ACC112 (cell line): ENCODE data around the gene PGBD5.

ENCODE experiments used
- H2AFZ ChIP-seq: fragments of 200-600 bp; sonication (generic); one replicate; pipeline ENCODE4 v1.6.0; 2017; ENCODE audit warnings: antibody characterized with exemption, low read length; ENCODE audit not compliant: unreplicated experiment
- H3K27ac ChIP-seq: fragments of 200-600 bp; sonication (generic); 2 replicates; pipeline ENCODE4 v1.5.1; 2014; ENCODE audit warnings: low read depth, mild to moderate bottlenecking, antibody characterized with exemption, low read length, moderate library complexity
- H3K27me3 ChIP-seq: fragments of 200-600 bp; sonication (generic); 2 replicates; pipeline ENCODE4 v1.6.1; 2014; ENCODE audit warnings: mild to moderate bottlenecking, antibody characterized with exemption, low read length, moderate library complexity, mixed read lengths; ENCODE audit not compliant: insufficient read depth
- H3K36me3 ChIP-seq: fragments of 200-600 bp; sonication (generic); 2 replicates; pipeline ENCODE4 v1.6.1; 2016; ENCODE audit warnings: mild to moderate bottlenecking, antibody characterized with exemption, low read length, moderate library complexity, mixed read lengths; ENCODE audit not compliant: insufficient read depth
- H3K4me1 ChIP-seq: fragments of 200-600 bp; sonication (generic); one replicate; pipeline ENCODE4 v1.6.1; 2016; ENCODE audit warnings: low read length, mixed read lengths; ENCODE audit not compliant: insufficient read depth, unreplicated experiment, control insufficient read depth
- H3K4me3 ChIP-seq: fragments of 200-600 bp; sonication (generic); 2 replicates; pipeline ENCODE4 v1.5.1; 2014; ENCODE audit warnings: mild to moderate bottlenecking, low read depth, low read length
- H3K79me2 ChIP-seq: fragments of 200-600 bp; sonication (generic); one replicate; pipeline ENCODE4 v1.6.0; 2016; ENCODE audit warnings: low read length; ENCODE audit not compliant: control insufficient read depth, unreplicated experiment, insufficient read depth

Gene PGBD5

DNA sequence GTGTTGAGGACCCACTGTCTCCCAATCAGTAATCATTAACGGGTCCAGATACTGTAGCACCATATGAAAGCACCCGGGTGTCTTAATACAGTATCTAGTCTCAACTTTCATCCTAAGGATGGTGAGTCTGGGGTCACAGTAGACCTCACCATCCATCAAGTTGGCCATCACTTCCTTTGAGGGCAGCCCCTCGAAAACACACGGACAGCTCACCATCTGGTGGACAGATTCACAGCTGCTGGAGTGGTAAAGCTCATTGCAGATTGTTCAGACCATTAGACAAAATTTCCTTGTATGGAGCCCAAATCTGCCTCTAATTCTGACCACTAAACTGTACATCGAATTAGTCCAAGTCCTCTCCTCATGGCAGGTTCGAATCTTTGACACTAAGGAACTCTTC, 123.1 kb downstream of the PGBD5 start:
- Histone ChIP-seq H3K27me3 (no peaks in the 10 kb centered on the region), H3K79me2 (no peaks in the 10 kb centered on the region), H3K36me3 (no peaks in the 10 kb centered on the region), H3K4me1 (peaks cover 22% of the 10 kb centered on the region), H3K4me3 (no peak overlapping the region), H3K27ac (no peak overlapping the region), H2AFZ (no peak overlapping the region)

DNA sequence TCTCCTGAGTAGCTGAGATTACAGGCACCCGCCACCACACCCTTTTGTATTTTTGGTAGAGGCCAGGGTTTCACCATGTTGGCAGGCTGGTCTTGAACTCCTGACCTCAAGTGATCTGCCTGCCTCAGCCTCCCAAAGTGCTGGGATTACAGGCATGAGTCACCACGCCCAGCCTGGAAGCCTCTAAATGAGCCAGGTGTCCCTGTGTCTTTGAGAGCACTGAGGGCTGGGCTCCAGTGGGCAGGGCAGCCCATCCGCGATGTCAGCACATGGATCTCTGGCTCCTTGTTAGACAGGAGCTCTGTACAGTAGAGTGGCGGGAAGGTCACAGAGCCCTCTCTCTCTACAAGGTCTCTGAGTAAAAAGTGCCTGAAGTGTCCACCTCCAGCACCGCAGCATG, 124.3 kb downstream of the PGBD5 start:
- Histone ChIP-seq H3K36me3 (no peaks in the 10 kb centered on the region), H3K79me2 (no peaks in the 10 kb centered on the region), H2AFZ (no peak overlapping the region), H3K4me3 (no peak overlapping the region), H3K4me1 (peaks cover 13% of the 10 kb centered on the region), H3K27me3 (no peaks in the 10 kb centered on the region), H3K27ac (no peak overlapping the region)

DNA sequence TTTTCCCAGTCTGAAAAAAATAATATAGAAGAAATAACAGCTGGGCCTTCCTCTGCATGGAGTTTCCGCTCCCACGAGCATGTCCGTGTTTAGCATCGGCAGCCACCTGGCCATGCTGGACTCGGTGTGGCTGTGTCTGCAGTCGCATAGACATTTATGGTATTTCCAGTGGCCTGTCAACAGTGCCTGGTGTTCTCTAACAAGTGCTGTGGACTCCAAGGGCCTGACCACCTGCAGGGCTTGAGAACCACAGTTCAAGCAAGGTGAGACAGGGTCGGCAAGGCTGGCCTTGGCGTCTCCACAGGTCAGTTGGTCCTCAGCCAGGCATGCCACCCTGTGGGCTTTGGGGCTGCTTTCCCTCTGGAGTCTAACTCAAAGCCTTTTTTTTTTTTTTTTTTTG, 124.8 kb downstream of the PGBD5 start:
- H3K36me3 ChIP-seq = no peaks in the 10 kb centered on the region
- H3K27me3 ChIP-seq = peaks cover 1% of the 10 kb centered on the region
- peaks cover 13% of the 10 kb centered on the region for H3K4me1 ChIP-seq
- H3K79me2 ChIP-seq = no peaks in the 10 kb centered on the region
- H3K4me3 ChIP-seq = no peak overlapping the region
- no peak overlapping the region for H2AFZ ChIP-seq
- no peak overlapping the region for H3K27ac ChIP-seq

DNA sequence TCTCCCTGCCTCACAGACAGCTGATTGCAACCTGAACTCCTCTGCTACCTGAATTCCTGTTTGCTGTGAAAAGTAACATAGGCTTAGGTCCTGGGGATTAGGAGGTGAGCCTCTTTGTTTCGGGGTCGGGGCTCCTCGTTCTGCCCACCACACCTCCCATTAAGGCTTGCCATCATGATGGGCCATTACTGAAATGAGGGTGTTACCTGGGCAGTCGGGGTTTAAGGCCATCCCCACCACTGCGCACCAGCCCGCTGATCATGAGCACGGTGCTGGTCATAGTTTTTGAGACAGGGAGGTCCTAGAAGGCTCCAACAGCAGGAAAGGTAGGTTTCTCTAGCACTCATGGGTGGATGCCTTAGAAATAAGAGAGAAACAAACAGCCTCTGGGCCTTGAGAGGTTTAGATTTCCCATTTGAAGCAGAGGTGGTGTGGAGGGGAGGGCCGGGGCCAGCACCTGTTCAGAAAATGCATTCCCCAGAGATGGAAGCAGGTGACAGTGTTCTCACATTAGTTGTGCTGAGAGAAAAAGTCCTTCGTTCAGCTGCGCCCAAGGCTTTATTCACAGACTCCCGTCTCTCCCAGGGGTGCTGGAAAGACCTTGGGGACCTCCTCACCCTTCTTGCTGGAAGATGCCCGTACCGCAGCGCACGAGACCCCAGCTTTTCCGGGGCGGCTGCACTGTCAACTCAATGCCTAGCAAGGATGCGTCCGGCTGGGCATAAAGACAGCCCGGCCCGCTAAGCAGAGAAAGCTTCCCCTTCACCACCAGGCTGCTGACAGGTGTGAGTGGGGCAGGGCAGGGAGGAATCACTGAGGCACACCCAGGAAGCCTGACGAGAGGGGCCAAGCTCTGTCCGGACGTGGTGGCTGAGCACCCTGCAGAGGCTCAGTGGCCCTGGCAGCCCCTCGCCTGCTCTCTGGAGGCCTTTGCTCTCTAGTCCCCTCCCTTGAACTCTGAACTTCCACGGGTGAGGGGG, 125.5 kb downstream of the PGBD5 start:
- Histone ChIP-seq H2AFZ (no peak overlapping the region), H3K27me3 (peaks cover 8% of the 10 kb centered on the region), H3K4me3 (no peak overlapping the region), H3K27ac (no peak overlapping the region), H3K79me2 (no peaks in the 10 kb centered on the region), H3K4me1 (peaks cover 13% of the 10 kb centered on the region), H3K36me3 (no peaks in the 10 kb centered on the region)

DNA sequence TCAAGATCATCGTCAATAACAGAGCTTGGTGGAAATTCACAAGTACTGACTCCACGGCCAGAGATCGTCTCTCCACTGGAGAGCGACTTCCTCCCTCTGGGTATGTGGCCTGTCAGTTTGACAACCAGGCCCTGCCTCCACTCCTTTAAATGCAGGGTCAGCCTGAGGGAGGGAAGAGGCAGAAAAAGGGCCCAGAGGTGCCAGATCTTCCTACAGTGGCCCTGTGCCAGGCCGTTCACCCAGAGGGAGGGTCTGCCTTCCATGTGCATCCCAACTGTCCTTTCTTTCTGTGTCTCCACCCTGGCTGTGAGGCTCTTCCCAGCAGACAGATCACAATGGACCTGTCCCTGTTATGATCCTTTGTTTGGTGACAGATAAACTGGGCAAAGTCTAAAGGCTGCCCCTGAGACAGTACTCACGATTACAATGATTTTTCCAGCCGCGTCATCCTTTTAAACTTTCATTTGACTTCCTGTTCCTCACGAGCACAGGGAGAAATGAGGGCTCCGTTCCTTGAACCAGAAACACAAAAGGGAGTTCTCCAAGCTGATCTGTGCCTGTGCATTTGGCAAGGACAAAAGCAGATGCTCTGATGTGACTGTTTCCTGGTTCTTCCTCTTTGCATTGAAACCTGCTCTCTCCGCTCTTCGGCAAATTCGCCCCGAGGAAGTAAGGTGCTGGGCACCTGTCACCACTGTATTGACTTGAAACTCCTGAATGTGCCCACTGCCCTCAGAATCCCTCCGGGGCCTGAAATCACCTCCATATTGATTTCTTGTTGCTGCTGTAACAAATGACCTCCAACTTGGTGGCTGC, 126.7 kb downstream of the PGBD5 start:
- H2AFZ ChIP-seq = no peak overlapping the region
- H3K79me2 ChIP-seq = no peaks in the 10 kb centered on the region
- H3K4me1 ChIP-seq = peaks cover 13% of the 10 kb centered on the region
- H3K36me3 ChIP-seq = no peaks in the 10 kb centered on the region
- H3K27me3 ChIP-seq = peaks cover 21% of the 10 kb centered on the region
- H3K4me3 ChIP-seq = no peak overlapping the region
- H3K27ac ChIP-seq = no peak overlapping the region

DNA sequence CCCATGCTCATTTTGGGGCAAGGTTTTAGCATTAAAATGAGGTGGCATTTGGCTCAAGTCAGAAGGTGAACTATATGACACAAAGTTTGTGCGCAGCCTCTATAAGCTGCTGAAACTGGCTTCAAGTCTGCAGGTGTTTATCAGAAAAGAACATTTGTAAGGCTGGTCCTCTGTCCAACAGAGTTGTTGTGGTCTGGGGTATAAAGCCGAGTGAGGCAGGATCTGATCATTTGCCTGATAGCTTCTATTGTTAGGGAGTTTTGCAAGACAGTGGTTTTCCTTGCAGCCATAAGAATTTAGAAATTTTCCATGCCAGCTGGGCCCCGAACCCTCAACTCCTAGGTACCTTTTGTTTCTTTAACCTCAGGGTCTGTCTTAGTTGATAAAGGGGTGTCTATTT, 130.8 kb downstream of the PGBD5 start:
- Histone ChIP-seq H3K4me1 (no peaks in the 10 kb centered on the region), H3K4me3 (no peak overlapping the region), H3K79me2 (no peaks in the 10 kb centered on the region), H3K27me3 (peaks cover 40% of the 10 kb centered on the region), H3K27ac (no peak overlapping the region), H2AFZ (no peak overlapping the region), H3K36me3 (no peaks in the 10 kb centered on the region)

DNA sequence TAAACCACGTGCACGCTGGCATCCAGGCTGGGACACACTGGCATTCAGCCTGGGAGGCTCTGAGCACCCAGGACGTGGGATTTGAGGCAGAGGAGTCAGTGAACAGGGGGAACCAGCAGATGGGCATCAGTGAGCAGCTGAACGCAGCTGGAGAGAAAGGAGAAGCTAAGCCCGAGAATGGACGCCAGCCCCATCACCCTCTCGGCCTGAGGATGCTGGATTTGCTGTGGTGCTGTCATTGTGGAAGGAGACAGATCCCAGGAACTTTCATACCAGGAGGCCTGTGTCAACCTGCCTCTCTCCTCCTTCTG, 132.8 kb downstream of the PGBD5 start:
- peaks cover 40% of the 10 kb centered on the region for H3K27me3 ChIP-seq
- H3K27ac ChIP-seq = no peak overlapping the region
- no peaks in the 10 kb centered on the region for H3K4me1 ChIP-seq
- no peaks in the 10 kb centered on the region for H3K79me2 ChIP-seq
- H3K4me3 ChIP-seq = no peak overlapping the region
- no peak overlapping the region for H2AFZ ChIP-seq
- no peaks in the 10 kb centered on the region for H3K36me3 ChIP-seq

DNA sequence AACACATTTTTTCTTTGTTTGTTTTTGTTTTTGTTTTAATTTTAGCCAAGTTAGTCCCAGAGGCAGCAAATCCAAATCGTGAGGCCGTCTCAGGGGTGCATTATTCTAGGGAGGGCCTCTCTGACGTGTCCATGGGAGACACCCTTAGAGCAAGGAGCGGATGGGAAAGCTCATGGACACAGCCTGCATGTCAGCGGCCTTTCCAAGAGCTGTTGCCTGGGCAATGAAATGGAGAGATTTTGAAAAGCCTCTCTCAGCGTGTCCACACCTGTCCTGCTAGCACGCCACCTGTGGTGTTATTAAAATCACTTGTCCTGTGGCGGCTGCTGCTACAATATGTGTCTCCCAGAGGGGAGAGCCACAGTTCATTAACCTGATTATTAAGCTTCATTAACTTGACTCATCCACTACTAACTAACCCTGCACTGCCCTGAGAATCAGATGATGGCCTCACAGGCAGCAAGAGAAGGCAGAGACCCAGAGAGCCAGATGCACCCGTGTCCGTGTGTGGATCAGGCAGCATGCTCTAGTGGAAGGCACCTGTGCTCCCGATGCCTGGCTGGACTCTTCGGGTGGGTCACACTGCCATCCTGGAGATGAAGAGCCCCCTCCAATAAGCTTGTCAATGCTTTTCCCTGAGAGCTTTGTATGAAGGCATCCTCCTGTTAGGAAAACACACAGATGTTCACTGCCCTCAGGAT, 133.3 kb downstream of the PGBD5 start:
- Histone ChIP-seq H3K79me2 (no peaks in the 10 kb centered on the region), H3K4me3 (no peak overlapping the region), H3K36me3 (no peaks in the 10 kb centered on the region), H3K27me3 (peaks cover 40% of the 10 kb centered on the region), H3K27ac (no peak overlapping the region), H3K4me1 (no peaks in the 10 kb centered on the region), H2AFZ (no peak overlapping the region)

DNA sequence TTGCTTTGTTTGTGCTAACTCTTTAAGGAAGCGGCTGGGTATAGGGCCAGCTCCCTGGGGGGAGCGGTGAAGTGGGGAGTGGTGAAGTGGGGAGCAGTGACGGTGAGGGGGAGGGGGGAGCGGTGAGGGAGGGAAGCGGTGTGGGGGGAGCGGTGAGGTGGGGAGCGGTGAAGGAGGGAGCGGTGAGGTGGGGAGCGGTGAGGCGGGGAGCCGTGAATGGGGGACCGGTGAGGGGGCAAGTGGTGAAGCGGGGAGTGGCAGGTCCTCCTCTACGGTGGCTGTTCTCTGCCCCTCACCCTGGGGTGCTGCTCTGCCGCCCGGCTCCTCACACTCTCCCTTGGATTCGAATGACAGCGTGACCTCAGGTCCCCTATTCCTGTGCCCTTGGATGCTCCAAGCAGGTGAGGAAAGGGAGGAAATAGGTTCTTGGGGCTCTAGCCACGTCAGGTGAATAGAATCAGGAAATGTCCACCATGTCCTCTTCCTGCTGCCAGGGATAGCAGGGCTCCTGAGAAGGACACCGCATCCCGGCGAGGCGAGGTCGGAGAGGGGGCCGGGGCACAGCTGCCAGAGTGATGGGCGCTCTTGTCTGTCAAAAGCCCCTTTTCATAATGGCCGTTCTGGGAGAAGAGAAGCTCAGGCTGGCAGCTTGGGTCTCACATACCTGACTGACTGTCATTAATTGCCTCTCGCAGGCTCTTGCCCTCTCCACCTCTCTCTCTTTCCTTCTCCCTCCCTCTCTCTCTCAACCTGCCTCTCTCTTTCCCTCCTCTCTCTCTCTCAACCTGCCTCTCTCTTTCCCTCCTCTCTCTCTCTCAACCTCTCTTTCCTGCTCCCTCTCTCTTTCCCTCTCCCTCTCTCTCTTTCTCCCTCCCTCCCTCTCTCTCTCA, 134.2 kb downstream of the PGBD5 start:
- Histone ChIP-seq H3K27me3 (peaks cover 40% of the 10 kb centered on the region), H3K27ac (no peak overlapping the region), H3K36me3 (no peaks in the 10 kb centered on the region), H2AFZ (no peak overlapping the region), H3K4me1 (no peaks in the 10 kb centered on the region), H3K79me2 (no peaks in the 10 kb centered on the region), H3K4me3 (no peak overlapping the region)

DNA sequence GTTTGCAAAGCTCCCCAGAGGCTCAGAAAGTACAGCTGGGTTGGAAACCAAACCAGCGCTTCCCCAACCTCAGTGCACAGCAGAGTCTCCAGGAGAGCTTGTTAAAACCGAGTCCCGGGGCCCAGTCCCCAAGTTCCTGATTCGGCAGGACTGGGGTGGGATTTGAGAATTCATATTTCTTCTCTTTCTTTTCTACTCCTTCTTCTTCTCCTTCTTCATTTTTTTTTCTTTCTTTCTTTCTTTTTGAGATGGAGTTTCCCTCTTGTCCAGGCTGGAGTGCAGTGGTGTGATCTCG, 136.8 kb downstream of the PGBD5 start:
- no peak overlapping the region for H3K27ac ChIP-seq
- no peaks in the 10 kb centered on the region for H3K36me3 ChIP-seq
- H3K4me1 ChIP-seq = no peaks in the 10 kb centered on the region
- H3K27me3 ChIP-seq = peaks cover 19% of the 10 kb centered on the region
- H3K79me2 ChIP-seq = no peaks in the 10 kb centered on the region
- H2AFZ ChIP-seq = no peak overlapping the region
- H3K4me3 ChIP-seq = no peak overlapping the region
